HepG2 (cell line): ENCODE measurements around the gene MIOS. TPM values are rescaled to one million over a fixed set of nuclear protein-coding genes. Genes with fewer than 3 reads are reported as not detected.

Experiments used
- AFF4 ChIP-seq: sonication (generic); formaldehyde crosslinking; IDR thresholded peaks from 2 replicates; pipeline ENCODE4 v1.4.0; 2020; ENCODE audit warnings: missing genetic modification reagents
- ARID2 ChIP-seq: sonication (generic); formaldehyde crosslinking; IDR thresholded peaks from 2 replicates; pipeline ENCODE4 v1.8.1; 2022; ENCODE audit warnings: mild to moderate bottlenecking, missing genetic modification reagents, borderline replicate concordance
- CHD4 ChIP-seq: fragments of 200-600 bp; sonication (generic); IDR thresholded peaks from 2 replicates; pipeline ENCODE4 v1.7.0; 2017; ENCODE audit warnings: mild to moderate bottlenecking, low read length, borderline replicate concordance
- CREB3 ChIP-seq: sonication (generic); formaldehyde crosslinking; IDR thresholded peaks from 2 replicates; pipeline ENCODE4 v1.5.0; 2020; ENCODE audit warnings: missing genetic modification reagents
- CSRNP2 ChIP-seq: sonication (generic); formaldehyde crosslinking; conservative IDR thresholded peaks from 2 replicates; pipeline ENCODE4 v1.8.0; 2022; ENCODE audit warnings: low read depth, missing genetic modification reagents
- GATAD2A ChIP-seq: IDR thresholded peaks from 2 replicates; pipeline ENCODE4 v1.6.1; 2016
- ISX ChIP-seq: sonication (generic); formaldehyde crosslinking; conservative IDR thresholded peaks from 2 replicates; pipeline ENCODE4 v1.5.0; 2020; ENCODE audit warnings: missing genetic modification reagents
- KAT2B ChIP-seq: fragments of 150-350 bp; IDR thresholded peaks from 2 replicates; pipeline ENCODE4 v1.6.1; 2014; ENCODE audit warnings: low read depth, low read length, borderline replicate concordance
- KDM2A ChIP-seq: sonication (generic); formaldehyde crosslinking; IDR thresholded peaks from 2 replicates; pipeline ENCODE4 v1.4.0; 2020; ENCODE audit warnings: low read depth, missing genetic modification reagents, borderline replicate concordance
- NFKBIZ ChIP-seq: IDR thresholded peaks from 2 replicates; pipeline ENCODE4 v1.6.1; 2018; ENCODE audit warnings: missing genetic modification reagents, missing compliant biosample characterization
- RARG ChIP-seq: sonication (generic); formaldehyde crosslinking; IDR thresholded peaks from 2 replicates; pipeline ENCODE4 v1.4.0; 2020; ENCODE audit warnings: low read depth, mild to moderate bottlenecking, missing genetic modification reagents
- RBM39 ChIP-seq: fragments of 200-400 bp; formaldehyde crosslinking; IDR thresholded peaks from one replicate; pipeline ENCODE4 v1.6.1; 2018; ENCODE audit warnings: antibody characterized with exemption, mild to moderate bottlenecking, low read depth, low read length; ENCODE audit not compliant: poor library complexity, severe bottlenecking
- RNF2 ChIP-seq: fragments of 450-650 bp; conservative IDR thresholded peaks from 2 replicates; pipeline ENCODE4 v1.6.1; 2016; ENCODE audit warnings: low read depth
- RXRB ChIP-seq: IDR thresholded peaks from 2 replicates; pipeline ENCODE4 v1.6.1; 2016; ENCODE audit warnings: borderline replicate concordance, missing genetic modification reagents, missing compliant biosample characterization
- TCF7L2 ChIP-seq: IDR thresholded peaks from 2 replicates; pipeline ENCODE4 v1.6.1; 2011; ENCODE audit warnings: mild to moderate bottlenecking, low read depth, low read length, moderate library complexity
- ZNF674 ChIP-seq: sonication (generic); formaldehyde crosslinking; IDR thresholded peaks from 2 replicates; pipeline ENCODE4 v1.5.0; 2020; ENCODE audit warnings: low read depth, mild to moderate bottlenecking, missing genetic modification reagents
- ZXDC ChIP-seq: sonication (generic); formaldehyde crosslinking; IDR thresholded peaks from 2 replicates; pipeline ENCODE4 v1.5.0; 2020; ENCODE audit warnings: mild to moderate bottlenecking, missing genetic modification reagents
- polyA plus RNA-seq, 8 experiments: library from polyadenylated mRNA; depleted of rRNA in 3 of 8; stranded (reverse) in 7 of 8; unstranded in 1 of 8; fragments of >200 nt; fragmentation: Illumina TruSeq in 4 of 8; extraction: Trizol in 4 of 8; gene quantifications; 2 replicates each; pipeline versions ENCODE4 v1.2.1 to v1.2.3, GENCODE V29; 2011 to 2016; ENCODE audit warnings: low read depth in 4 of 8, missing spikeins in 1 of 8, mixed read lengths in 1 of 8; ENCODE audit not compliant: insufficient read depth in 1 of 8
- total RNA-seq, 5 experiments: library from RNA; depleted of rRNA; stranded (reverse); fragments of >200 nt; fragmentation: Illumina TruSeq; extraction: Trizol; gene quantifications; 2 replicates each; pipeline ENCODE4 v1.2.3, GENCODE V29; 2016; ENCODE audit warnings: low read depth in 1 of 5

MIOS gene
- total and polyA plus RNA-seq, 2 of the 13 experiments (the other 11 are each of a cell fraction or from before 2014, with no cell fraction given), result 15.2 to 33.5 TPM

GRCh38 chr7:7640221-7641128, 73.8 kb downstream of the MIOS start, which contains the start of gene UMAD1 (continued):
- TF ChIP-seq GATAD2A (CRISPR knock-in tag) (peak; percentile 46; the same call in 1 of the 2 replicates), RBM39 (no peak), RXRB (CRISPR knock-in tag) (peak; percentile 49; the same call in 1 of the 2 replicates), CSRNP2 (CRISPR knock-in tag) (no peak), TCF7L2 (no peak), KAT2B (no peak), ARID2 (CRISPR knock-in tag) (no peak), RNF2 (0 out of 2 replicates have a peak, but pooled peaks have one; percentile 32), CREB3 (CRISPR knock-in tag) (no peak), ZNF674 (CRISPR knock-in tag) (no peak), AFF4 (CRISPR knock-in tag) (no peak), CHD4 (no peak), ZXDC (peak; percentile 84; the same call in 1 of the 2 replicates), NFKBIZ (CRISPR knock-in tag) (no peak), RARG (CRISPR knock-in tag) (no peak), KDM2A (CRISPR knock-in tag) (peak; percentile 59), ISX (CRISPR knock-in tag) (0 out of 2 replicates have a peak, but pooled peaks have one; percentile 54)
